ENCODE results near the gene DEFB129.
"Not testable (repeated sequence)": the region's sequence is repeated elsewhere in the genome, so short reads cannot be mapped to it uniquely, and the experiment has no call there.

DEFB129 gene, protein sequence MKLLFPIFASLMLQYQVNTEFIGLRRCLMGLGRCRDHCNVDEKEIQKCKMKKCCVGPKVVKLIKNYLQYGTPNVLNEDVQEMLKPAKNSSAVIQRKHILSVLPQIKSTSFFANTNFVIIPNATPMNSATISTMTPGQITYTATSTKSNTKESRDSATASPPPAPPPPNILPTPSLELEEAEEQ

GRCh38 chr20:226958-227357 is at the start of gene DEFB129:
DEFB129 (plus strand) TSS chr20:227258; CDS start chr20:227289, 31 bp downstream.
- DNase-seq (ENCODE audit: low spot score) = no peak

DNA sequence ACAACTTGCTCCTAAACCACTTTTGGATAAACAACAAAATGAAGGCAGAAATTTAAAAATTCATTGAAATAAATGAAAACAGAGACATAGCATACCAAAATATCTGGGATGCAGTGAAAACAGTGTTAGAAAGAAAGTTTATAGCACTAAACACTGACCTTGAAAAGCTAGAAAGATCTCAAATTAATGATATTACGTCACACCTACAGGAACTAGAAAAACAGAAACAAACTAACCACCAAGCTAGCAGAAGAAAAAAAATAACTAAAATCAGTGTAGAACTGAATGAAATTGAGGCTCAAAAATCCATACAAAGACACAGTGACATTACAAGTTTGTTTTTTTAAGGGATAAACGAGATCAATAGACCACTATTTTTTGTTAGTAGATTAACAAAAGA is 42.8 kb upstream of the DEFB129 start:
- no peak for DNase-seq (ENCODE audit: low spot score)

DNA sequence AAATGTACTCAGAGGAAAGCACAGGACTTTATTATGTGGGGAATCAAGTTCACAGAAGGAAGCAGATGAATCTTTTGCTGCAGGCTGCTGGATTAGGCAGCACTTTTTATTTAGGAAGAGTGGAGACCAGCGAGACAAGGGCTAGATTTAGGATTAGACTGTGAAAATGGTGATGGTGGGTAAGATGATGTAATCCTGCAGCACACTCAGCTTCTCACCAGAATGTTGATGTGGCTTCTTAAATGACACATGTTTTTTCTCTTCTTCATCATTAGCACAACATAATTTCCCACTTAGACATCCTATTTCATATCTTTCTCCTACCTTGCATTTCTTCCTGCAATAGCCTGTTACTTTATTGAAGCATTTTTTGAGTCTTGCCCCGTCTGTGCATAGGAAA is 39.3 kb upstream of the DEFB129 start:
- DNase-seq (ENCODE audit: low spot score) = no peak

- DNase-seq (ENCODE audit: low spot score) = no peak
These were observed 37.4 kb upstream of the DEFB129 start, which contains the start of gene DEFB128 for GRCh38 chr20:189611-190010. DEFB128 (minus strand) TSS chr20:189711; CDS start chr20:189623, 88 bp downstream.

DNA sequence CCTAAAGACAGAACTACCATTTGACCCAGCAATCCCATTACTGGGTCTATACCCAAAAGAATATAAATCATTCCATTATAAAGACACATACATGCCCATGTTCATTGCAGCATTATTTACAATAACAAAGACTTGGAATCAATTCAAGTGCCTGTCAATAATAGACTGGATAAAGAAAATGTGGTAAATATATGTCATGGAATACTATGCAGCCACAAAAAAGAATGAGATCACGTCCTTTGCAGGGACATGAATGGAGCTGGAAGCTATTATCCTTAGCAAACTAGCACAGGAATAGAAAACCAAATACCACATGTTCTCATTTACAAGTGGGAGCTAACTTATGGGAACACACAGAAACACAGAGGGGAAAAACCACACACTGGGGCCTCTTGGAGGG is 28.8 kb upstream of the DEFB129 start:
- DNase-seq (ENCODE audit: low spot score) = no peak

- no peak for DNase-seq (ENCODE audit: low spot score)
These were observed 27.1 kb upstream of the DEFB129 start for GRCh38 chr20:199996-200395.

- not testable (repeated sequence) for DNase-seq (ENCODE audit: low spot score)
These were observed 23.4 kb upstream of the DEFB129 start for GRCh38 chr20:203630-204029.

DNA sequence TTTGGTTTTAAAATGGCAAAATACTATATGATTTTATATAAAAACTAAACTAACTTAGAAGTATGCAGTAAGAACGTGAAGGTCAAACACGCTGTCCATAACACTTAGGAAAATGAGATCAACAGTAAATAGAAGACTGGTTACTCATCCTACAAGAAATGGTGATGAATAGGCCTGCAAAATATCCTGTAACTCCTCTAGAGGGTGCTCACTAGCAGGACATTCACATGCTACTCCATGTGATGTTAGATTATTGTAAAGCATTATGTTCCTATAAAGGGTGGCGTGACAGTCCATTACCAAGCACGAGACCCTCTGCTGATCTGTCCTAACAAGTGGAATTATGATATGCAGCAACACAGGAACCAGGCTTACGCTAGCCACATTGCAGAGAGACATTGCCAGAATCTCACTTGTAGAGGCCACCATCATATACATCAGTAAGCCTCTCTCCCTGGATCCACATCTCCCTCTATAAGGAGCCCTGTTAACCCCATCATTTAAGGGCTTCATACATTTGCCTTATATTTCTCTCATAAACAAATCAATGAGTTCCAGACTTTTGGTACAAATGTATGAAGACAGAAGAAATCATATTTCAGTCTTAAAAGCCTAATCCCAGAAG is 18.0 kb upstream of the DEFB129 start:
- DNase-seq (ENCODE audit: low spot score) = peak; percentile 57

DNA sequence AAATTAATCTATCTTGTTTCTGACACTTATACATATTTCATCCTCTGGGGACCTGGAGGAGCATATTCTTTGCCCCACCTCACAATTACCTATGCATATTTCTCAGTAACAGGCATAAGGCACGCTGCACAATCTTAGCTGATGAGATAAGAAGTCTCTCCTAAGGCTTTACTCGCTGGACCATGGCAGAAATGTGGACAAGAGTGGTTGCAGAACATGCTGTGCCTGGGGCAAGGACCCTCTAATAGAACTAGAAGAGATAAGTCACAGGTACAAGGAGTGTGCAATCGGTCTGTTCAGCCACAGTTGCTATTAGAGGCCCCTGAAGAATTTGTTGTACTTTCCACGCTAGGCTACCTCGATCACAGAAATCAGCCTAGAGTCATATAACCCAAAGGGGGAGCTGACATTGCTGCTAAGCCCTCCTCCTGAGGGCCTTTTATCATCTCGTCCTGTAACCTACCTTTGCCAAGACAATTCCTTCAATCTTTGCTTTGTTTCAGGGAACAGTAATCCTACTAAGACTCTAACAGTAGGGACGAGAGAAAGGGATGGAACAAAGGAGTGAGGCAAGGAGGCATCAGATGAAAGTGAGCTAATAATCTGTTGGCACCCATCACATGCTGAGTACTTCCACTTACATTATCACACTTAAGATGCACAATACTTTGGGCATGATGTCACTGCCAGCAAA is 16.1 kb upstream of the DEFB129 start:
- no peak for DNase-seq (ENCODE audit: low spot score)

- DNase-seq (ENCODE audit: low spot score) = no peak
These were observed 12.7 kb upstream of the DEFB129 start for GRCh38 chr20:214383-214782.

DNA sequence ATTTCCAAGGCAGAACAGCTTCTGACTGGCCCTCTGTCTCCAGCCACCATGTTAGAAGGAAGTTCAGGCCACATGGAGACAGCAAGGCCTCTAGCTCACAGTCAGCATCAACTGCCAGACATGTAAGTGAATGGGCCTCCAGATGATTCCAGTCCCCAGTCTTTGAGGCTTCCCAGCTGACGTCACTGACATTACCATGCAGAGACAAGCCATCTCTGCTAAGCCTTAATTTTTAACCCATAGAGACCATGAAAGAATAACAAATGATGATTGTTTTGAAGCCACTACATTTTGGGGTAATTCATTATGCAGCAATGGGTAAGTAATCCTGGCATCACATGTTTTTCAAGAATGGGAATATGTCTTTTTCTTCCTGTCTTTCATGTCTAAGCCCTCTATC is 11.3 kb upstream of the DEFB129 start:
- no peak for DNase-seq (ENCODE audit: low spot score)

DNA sequence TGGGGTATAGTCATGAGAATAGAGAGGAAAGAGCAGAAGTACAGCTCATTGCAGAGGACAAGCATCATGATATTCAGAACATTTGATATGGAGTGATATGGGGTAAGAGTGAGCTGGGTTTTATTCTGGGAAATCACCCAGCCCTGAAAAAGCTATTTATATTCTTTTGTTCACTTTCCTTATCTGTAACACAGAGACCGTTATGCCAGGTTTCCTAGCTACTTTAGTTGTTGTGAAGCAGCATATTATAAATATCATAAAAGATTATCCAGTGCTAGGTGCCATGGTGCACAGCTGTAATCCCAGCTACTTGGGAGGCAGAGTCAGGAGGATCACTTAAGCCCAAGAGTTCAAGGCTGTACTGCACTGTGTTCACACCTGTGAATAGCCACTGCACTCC is 9.8 kb upstream of the DEFB129 start:
- DNase-seq (ENCODE audit: low spot score) = no peak

DNA sequence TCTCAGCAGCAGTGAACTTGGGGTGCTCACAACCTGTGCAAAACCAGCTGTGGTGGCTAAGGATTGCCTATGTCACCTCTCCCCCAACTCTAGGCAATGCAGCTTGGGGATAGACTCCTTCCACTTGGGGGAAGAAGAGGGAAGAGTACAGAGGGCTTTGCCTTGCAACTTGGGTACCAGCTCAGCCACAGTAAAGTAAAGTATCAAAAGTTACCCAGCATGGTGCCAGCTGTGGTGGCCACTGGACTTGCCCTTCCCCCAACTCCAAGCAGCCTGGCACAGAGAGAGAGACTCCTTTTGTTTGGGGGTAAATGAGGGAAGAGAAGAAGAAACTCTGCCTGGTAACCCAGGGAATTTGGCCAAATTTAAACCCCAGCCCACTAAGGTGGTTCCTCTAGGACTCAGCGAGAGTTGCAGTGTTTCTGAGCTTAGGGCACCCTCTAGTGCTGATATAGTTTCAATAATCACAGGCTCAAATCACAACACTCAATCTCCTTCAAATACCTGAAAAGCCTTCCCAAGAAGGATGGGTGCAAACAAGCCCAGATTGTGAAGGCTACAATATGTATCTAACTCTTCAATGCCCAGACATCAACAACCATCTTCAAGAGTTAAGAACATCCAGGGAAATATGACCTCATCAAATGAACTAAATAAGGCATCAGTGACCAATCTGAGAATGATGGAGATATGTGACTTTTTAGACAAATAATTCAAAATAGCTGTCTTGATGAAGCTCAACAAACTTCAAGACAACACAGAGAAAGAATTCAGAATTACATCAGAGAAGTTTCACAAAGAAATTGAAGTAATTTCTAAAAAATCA is 7.6 kb upstream of the DEFB129 start:
- DNase-seq (ENCODE audit: low spot score) = no peak

DNA sequence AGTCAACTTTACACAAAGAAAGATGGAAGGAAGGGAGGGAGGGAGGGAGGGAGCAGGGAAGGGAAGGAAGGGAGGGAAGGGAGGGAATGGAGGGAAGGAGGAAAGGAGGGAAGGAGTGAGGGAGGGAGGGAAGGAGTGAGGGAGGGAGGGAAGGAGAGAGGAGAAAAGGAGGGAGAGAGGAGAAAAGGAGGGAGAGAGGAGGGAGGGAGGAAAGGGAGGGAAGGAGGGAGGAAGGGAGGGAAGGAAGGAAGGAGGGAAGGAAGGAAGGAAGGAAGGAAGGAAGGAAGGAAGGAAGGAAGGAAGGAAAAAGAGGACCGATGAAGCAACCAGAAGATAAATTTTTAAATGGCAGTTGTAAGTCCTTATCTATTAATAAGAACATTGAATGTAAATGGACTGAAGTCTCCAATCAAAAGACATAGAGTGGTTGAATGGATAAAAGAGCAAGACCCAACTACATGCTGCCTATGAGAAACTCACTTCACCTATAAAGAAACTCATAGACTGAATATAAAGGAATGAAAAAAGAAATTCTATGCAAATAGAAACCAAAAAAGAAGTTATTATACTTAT is 5.7 kb upstream of the DEFB129 start:
- no peak for DNase-seq (ENCODE audit: low spot score)

GRCh38 chr20:225879-226278 is 1.2 kb upstream of the DEFB129 start:
- not testable (repeated sequence) for DNase-seq (ENCODE audit: low spot score)

- no peak for DNase-seq (ENCODE audit: low spot score)
These were observed 514 bp downstream of the DEFB129 start for GRCh38 chr20:227439-228105.

- no peak for DNase-seq (ENCODE audit: low spot score)
These were observed 8.8 kb downstream of the DEFB129 start for GRCh38 chr20:235891-236290.

- peak; percentile 32 for DNase-seq (ENCODE audit: low spot score)
These were observed 10.4 kb downstream of the DEFB129 start for GRCh38 chr20:237489-237888.

DNA sequence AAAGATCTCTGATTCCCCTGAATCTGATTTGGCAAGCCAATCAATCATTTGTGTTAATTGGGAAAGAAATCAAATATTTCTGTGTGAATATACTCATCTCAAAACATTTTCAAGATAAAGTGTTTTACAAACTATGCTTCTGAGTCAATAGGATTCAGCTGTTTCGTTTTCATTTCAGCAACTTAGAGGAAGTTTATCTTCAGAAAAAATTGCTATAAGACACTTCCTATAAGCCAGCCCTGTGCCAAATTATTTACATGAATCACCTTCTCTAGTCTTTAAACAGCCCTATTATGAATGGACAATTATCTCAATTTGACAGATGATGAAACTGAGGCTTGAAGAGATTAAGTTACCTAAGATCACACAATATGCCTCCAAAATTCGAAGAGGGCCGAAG is 10.9 kb downstream of the DEFB129 start:
- peak; percentile 48 for DNase-seq (ENCODE audit: low spot score)

DNA sequence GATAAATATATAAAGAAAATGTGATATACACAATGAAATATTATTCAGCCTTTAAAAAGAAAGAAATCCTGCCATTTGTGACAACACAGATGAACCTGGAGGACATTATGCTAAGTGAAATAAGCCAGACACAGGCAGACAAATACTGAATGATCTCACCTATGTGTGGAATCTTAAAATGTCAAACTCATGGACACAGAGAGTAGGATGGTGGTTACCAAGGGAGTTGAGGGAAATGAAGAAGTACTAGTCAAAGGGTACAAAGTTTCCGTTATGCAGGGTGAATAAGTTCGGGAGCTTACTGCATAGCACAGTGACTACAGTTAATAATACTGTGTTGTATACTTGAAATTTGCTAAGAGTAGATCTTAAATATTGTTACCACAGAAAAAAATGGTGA is 15.8 kb downstream of the DEFB129 start:
- DNase-seq (ENCODE audit: low spot score) = no peak

DNA sequence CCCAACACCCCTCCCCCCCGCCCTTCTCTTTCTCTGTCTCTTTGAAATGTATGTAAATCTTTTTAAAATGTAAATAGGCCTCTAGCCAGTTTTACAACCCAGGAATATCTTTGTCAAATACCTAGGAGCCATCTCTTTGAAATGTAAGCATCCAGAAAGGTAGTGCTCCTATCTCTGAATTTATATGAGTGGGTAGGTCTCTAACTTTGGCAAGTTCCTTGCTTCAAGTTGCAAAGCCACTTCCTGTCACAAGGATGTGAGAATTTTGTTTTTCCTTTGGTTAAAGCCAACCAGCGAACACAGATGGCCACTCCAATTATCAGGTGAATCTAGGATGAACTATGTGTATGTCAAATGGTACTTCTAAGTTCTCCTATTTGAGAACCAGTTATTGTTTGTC is 24.3 kb downstream of the DEFB129 start:
- no peak for DNase-seq (ENCODE audit: low spot score)

- no peak for DNase-seq (ENCODE audit: low spot score)
These were observed 25.7 kb downstream of the DEFB129 start for GRCh38 chr20:252801-253200.
